Spleen (tissue), 7 donors: ENCODE data around the gene KANSL1.

Experiments
- CTCF ChIP-seq, 11 experiments: fragments of 200-600 bp in 7 of 11; fragments of 450-650 bp in 4 of 11; sonication (generic) in 4 of 11; IDR thresholded peaks in 8 of 11; conservative IDR thresholded peaks in 3 of 11; 1 replicate in 7 of 11; 2 replicates in 4 of 11; pipeline versions ENCODE4 v1.4.0 to v1.8.0; 2016 to 2021; ENCODE audit warnings: antibody characterized with exemption in 11 of 11, inconsistent platforms in 4 of 11, mild to moderate bottlenecking in 1 of 11
- POLR2A ChIP-seq, 3 donors: fragments of 450-650 bp; IDR thresholded peaks; one replicate each; pipeline ENCODE4 v1.5.1; 2017; ENCODE audit warnings: antibody characterized with exemption in 3 of 3, mild to moderate bottlenecking in 1 of 3
- POLR2AphosphoS5 ChIP-seq, 3 donors: sonication (generic); formaldehyde crosslinking; IDR thresholded peaks; one replicate each; pipeline ENCODE4 v1.5.1; 2017; ENCODE audit warnings: antibody characterized with exemption in 3 of 3
- donor health status: DM: no; HTN: no; CAD: no; lungs with moderate emphysema.
- donor health status: DM: no; HTN: no; CAD: no.
- donor health status: DM: no; HTN: no; CAD: no.

GRCh38 chr17:45983614-45984310 is 209.5 kb downstream of the KANSL1 start:
- no peak for TF ChIP-seq CTCF (IDR thresholded peaks at IDR 0.05 in 8 of 11, conservative IDR thresholded peaks at IDR 0.05 in 3 of 11)
- TF ChIP-seq POLR2AphosphoS5 (IDR thresholded peaks at IDR 0.05): no peak
- TF ChIP-seq POLR2A (IDR thresholded peaks at IDR 0.05): no peak
